Stimulated activated CD8-positive, alpha-beta memory T cell treated with anti-CD3 and anti-CD28 coated beads, Interleukin-15, amount 100 ng/mL, for 4 hours (primary cell): ENCODE measurements around the gene APOL1.
A peak's percentile ranks its signal among the peaks of the same experiment; 100 is the strongest.
"Not testable (repeated sequence)": the region's sequence is repeated elsewhere in the genome, so short reads cannot be mapped to it uniquely, and the experiment has no call there.

Experiments
- DNase-seq, 2 donors: peaks; one replicate each; pipeline ENCODE4 v3.0.0-alpha.2; 2020; ENCODE audit warnings: low read depth in 2 of 2

APOL1 gene

DNA sequence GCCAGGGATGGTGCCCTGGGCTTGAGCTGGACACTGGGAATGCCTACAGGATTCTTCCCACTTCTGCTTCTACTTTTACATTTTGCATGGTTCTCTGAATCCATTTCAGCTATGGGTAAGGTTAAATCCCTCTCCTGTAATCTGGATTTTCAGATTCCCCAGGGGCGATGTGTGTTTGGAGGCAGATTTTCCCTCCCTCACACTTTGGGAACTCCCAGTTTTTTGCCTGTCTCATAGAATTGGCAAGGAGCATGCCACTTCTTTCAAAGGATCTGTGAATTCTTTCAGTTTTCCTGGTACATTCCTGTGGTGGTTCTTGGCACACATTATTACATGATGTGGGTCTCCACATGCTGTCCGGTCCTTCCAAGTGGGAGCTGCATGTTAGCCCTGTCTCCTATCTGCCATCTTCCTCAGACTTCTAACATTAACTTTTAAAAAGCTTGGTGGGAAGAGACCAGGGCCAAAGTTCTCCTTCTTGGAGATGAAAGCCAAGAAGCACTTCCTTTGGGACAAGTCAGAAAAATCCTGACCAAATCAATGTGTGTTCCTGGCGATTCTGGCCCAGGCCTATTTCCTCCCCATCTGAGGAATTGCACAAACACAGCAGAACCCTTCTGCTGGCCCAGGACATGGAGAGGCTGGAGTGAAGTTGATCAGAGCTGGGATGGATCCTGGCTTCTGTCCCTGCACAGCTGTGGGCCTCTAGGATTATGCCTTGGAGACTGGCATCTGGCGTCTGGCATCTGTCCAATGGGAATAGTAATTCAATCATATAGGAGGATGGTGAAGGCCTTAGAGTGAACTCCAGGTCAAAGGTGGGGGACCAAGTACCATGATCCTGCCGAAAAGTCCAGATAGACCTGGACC lies 8.2 kb upstream of the APOL1 start:
- no peak for DNase-seq

DNA sequence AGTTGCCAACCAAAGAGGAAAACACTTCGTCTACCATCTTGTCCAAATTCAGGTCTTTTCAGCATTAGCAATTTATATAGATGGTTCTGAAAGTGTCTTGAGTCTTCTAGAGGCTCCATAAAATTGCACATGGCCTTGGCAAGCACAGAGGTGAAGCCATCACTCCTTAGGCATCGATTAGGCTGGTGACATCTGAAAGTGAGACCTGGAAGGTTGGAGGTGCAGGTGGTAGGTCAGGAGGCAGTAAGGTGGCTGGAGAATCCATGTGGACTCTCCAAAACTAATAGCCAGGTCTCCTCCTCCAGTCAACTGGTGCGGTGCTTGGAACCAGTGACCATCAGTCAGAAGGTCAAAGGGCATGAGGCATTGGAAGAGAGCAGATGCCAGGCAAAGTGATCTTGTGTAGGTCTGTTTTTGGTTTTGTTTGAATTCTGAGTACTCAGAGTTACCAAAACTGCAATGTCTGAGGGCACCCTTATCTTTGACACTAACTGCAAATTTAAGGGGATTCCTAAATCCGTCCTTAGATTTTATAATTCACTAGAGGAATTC lies 7.1 kb upstream of the APOL1 start:
- no peak for DNase-seq

DNA sequence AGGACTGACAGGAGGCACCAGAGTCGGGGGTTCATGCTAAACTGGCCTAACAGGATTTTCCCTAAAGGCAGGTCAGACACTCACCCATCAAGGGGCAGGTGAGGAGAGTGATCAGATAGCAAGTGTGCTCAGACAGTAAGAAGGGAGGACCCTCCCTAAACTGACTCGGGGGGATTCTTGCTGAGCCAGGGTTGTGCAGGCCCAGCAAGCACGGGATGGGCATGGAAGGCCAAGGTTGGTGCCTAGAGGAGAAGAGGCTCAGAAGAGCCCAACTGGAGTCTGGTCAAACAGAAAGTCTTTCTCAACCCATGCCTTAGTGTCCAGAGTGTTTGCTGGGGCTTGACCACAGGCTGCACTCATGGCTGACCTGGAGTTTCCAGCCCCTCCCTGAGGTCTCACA lies 6.2 kb upstream of the APOL1 start:
- DNase-seq = no peak

DNA sequence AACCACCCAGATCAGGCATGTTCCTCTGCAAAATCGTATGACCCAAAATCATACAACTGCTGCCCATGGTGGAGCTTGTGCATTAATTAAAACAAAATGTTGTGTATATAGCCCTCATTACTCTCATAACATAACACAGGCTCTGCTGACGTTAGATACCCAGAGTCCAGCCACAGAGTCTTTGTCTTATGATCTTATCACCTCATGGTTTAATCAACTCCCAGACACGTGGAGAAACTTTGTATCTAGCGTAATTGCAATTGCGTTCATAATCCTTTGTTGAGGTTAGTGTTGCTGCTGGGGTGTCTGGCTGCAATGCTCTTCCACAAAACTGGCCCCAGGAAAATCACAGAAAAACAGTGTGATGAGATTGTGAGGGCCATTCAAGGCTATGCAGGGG lies 5.0 kb upstream of the APOL1 start:
- DNase-seq = no peak

DNA sequence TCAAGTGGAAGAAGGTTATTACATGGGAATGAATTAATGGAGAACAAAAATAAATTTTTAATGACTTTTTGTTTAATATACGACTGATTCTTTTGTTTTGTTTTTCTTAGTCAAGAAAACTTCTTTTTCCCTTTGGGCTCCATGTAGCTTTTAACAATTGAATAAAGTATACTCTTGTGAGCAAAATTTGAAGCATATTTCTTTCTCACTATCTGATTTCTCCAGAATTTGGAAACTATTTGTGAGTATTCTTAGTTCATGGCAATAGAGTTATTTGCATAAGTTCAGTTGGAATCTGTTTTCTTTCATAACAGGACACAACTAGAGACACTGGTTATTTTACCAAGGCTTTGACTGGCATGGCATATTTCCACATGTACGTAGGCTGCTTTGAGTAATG lies 3.8 kb upstream of the APOL1 start:
- DNase-seq = no peak

DNA sequence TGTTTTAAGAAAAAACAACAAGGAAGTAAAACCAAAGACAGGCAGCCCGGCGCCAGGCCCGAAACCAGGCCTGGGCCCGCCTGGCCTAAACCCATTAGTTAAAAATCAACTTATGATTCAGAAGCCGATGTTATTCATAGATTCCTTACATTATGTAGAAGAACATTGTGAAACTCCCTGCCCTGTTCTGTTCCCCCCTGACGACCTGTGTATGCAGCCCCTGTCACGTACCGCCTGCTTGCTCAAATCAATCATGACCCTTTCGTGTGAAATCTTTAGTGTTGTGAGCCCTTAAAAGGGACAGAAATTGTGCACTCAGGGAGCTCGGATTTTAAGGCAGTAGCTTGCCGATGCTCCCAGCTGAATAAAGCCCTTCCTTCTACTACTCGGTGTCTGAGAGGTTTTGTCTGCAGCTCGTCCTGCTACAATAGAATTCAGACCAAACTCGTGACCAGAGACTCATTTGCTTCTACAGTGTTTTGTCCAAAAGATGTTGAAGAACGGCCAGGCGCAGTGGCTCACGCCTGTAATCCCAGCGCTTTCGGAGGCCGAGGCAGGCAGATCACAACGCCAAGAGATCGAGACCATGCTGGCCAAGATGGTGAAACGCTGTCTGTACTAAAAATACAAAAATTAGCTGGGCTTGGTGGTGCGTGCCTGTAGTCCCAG lies 2.5 kb upstream of the APOL1 start:
- DNase-seq = not testable (repeated sequence)

DNA sequence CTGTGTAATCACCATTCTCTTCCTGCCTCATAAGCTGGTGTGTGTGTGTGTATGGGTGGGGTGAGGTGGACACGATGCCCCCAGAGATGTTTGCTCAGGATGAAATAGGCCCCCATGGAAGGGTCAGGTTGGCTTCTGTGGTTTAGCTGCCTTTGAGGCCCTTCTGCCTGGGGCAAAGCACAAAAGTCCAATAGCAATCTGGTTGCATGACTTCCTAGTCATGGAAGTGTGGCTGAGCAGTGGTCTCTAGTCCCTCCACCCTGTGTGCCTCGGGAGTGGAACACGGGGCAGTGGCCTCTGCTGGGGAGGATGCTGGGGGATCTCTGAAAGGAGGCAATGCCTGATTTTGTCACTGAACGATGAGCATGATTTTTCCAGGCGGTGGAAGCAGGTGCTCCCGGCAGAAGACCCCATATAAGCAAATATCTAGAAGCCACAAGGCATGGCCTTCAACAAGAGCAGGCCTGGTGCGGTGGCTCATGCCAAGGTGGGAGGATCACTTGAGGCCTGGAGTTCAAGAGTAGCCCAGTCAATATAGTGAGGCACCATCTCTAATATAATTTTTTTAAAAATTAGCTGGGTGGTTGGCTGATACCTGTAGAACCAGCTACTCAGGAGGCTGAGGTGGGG lies 839 bp upstream of the APOL1 start:
- not testable (repeated sequence) for DNase-seq

DNA sequence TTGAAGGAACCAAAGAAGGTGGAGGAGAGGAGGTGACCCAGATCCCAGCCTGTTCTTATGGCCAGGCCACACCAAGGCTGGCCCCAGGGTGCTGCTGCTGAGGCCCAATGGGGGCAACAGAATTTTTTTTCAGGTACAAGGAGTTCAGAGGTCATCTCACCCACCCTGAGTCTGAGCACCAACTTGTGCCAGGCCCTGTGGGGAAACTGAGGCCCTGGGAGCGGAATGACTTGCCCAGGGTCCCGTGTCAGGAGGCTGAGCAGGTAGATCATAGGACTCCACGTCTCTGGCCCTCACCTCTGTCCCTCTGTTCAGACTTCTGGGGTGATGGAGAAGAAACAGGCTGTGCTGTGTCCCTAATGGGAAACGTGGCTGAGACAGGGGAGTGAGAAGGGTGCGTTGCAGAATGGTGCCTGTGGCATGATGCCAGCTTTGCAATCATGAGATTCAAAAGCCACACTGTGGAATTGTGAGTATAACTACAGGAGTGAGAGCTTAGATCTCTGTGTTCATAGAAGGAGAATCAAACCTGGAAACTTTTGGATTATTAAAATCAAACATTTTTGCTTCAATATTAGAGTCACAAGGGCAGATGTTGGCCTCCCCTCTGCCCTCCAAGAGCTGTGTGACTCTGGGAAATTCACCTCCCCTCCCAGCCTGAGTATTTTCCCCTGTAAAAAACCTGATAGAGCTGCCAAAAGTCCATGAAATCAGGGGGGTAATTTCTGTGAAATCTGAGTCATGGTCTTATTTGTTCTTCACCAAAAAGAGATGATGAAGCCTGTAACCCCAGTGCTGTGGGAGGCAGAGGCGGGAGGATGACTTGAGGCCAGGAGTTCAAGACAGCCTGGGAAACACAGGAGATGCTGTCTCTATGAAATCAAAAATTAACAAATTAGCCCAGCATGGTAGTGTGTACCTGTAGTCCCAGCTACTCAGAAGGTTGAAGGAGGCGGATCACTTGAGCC lies 874 bp downstream of the APOL1 start:
- DNase-seq = peak; percentile 23 to 51

DNA sequence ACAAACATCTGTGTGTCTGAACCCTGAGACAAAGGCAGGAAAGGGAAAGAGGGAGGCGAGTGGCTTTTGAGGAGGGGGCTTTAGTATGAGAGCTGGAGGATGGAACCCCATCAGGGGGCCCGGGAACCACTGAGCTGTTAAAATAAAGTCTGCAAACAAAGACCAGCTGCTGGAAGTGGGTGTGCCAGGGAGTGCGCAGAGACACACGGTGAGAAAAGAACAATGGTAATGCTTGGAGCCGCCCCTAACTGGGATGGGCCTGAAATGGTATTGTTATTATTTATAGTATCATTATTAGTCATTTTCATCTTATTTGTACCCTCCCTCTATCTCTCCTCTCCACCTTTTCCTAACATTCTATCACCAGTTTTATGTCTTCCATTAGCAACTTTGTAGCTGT lies 2.6 kb downstream of the APOL1 start:
- not testable (repeated sequence) for DNase-seq

DNA sequence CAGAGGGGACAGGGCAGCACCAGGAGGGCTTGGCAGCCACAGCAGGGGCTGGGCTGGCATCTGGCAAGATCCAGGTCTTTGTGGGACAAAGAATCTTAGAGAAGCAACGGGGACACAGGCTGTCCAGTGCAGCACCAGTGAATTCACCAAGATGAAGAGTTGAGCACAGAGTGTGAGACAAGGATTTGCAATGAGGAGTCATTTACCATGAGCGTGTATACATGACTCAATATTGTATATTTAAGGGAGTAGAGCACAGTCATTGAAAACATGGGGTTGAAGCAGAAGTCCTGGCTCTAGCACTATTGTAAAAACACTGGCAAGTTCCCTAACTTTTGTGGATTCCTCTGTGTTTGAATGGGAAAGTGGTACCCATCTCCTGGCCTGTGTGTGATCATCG lies 3.5 kb downstream of the APOL1 start:
- no peak for DNase-seq

DNA sequence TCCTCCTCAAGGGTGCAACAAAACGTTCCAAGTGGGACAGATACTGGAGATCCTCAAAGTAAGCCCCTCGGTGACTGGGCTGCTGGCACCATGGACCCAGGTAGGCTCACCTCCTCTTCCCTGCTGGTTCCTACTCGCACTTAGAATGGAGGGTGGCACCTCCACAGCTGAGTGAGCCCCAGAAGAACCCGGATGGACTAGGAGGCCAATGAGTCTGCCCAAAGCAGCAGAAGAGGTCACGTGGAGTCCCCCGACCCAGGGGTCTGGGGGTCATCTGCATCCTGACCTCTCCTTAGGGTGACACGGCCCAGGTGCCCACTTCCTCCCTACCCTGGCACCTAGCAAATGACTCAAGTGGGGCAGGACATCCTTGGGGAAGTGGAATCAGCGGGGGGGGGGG lies 4.4 kb downstream of the APOL1 start:
- no peak for DNase-seq

DNA sequence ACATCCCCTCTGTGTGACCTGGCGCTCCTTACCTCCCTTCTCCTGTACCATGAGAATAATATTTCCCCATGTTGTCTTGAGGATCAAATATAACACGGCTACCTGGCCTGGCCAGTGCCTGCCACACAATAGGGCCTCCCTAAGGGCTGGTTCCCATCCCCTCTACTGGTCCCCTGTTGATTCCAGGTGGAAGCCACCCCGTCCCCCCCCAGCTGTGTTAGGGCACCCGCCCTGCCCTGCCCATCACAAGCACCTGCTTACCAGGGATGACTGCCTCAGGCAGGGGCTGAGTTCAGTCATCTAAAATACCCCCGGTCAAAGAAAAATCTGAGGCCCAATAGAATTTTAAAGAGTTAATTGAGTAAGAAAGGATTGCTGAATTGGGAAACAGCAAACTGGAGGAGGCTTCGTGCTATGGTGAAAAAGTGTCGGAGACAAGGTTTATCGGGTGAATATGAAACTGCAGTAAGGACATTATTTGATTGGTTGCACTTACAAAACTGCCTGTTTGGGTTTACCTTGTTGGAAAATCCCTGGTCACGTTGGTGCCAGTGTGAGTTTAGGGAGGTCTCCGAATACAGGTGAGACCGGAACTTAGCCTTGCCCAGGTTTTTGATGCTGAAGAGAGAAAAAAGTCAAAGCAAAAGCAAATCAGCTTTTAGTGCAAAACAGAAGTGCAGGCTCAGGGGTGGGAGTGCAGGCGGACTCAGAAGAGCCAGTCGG lies 5.2 kb downstream of the APOL1 start:
- no peak for DNase-seq

DNA sequence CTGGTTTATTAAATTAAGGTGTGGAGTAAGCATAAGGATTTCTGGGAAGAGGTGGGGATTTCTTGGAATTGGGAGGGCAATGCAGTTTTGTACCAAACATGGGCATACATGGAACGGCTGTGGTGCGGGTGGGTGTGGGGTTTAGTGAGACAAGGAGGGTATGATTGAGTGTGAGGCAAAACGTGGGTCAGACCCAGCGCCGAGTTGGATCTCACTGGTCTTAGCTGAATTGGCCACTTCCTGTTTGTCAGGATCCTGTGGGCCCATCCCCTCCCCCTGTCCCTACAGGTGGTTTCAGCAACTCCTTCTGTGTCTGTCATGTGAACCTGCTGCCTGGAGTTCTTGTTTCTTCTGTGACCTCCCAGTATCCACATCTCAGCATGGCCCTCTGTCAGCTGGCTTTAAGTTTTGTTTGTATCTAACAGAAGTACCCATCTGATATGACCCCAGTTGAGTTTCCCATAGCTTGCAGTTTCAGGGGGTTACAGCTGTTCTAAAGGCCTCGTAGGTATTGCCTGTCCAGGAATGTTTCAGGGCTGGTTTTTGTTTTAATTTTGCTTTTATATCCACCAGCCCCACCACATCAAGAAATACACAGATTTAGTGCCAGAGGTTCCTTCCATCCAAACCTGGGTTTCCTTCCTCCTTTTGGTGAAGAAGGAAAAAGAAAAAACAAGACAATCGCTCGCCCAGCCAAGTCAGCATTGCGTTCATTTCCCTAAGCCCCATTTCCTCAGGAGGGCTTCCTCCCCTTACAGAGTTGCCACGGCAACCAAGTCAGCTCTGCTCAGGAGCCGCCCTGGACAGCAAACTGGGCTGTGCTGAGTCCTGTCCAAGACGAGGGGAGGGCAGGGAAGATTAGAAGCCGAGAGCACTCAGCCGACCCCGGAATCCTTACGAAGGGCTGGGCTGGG lies 6.0 kb downstream of the APOL1 start:
- no peak for DNase-seq

DNA sequence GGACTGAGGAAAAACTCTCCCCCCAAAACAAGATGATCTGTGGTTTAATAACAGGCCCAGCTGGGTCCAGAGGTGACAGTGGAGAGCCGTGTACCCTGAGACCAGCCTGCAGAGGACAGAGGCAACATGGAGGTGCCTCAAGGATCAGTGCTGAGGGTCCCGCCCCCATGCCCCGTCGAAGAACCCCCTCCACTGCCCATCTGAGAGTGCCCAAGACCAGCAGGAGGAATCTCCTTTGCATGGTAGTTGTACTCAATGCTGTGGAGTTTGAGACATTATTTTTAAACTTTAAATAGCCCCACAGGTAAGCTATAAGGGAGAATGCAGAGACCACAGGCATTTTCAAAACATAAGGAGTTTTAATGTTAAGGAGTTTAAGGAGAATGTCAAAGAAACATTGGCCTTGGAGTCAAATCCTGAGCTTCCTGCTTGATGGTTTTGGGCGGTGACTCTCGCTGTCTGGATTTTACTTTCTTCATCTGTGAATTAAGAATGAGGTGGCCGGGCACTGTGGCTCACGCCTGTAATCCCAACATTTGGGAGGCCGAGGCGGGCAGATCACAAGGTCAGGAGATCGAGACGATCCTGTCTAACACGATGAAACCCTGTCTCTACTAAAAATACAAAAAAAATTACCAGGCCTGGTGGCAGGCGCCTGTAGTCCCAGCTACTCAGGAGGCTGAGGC lies 6.8 kb downstream of the APOL1 start:
- no peak for DNase-seq

DNA sequence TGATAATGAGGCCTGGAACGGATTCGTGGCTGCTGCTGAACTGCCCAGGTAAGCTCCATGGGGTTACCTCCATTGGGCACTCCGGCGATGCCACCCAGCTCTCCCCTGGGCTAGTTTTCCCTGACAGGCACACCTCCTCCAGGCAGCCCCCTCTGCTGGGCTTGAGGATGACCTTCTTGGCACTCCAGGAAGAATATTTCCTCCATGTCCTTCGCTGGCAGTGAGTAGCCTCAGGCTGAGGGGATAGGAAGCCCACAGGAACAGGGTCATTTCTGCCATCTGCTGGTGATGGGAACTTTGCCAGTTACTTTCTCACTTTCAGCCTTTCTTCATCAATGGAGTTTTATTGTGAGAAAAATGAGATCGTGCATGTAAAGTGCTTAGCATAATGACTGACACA lies 8.7 kb downstream of the APOL1 start:
- DNase-seq = not testable (repeated sequence)

DNA sequence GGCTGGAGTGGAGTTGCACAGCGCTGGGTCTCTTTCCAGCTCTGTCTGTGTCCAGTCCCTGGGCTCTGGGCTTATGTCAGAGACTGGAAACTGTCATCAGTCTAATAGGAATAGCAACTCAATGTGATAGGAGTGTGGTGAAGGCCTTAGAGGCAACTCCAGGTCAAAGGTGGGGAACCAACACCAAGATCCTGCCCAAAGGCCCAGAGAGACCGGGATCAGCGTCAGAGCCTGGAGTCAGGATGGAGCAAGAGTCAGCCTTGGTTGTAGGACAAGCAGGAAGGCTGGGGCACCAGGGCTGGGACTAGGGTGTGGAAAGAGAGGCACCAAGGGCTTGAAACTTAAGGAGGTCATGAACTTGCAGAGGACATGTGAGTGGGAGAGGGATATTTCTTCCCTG lies 9.4 kb downstream of the APOL1 start:
- not testable (repeated sequence) for DNase-seq

DNA sequence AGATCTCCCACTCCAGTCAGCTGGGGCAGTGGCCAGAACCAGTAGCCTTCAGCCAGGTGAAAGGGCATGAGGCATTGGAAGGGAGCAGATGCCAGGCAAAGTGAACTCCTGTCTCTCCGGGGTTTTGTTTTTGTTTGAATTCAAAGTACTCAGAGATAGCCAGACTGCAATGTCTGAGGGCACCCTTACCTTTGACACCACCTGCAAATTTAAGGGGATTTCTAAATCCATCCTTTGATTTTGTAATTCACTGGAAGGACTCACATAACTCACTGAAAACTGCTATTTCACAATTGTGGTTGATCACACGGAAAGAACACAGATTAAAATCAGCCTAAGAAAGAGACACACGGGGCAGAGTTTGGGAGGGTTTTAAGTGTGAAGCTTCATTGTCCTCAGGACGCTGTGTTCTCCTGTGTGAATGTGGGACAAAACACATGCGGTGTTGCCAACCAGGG lies 10.3 kb downstream of the APOL1 start:
- DNase-seq = not testable (repeated sequence)

DNA sequence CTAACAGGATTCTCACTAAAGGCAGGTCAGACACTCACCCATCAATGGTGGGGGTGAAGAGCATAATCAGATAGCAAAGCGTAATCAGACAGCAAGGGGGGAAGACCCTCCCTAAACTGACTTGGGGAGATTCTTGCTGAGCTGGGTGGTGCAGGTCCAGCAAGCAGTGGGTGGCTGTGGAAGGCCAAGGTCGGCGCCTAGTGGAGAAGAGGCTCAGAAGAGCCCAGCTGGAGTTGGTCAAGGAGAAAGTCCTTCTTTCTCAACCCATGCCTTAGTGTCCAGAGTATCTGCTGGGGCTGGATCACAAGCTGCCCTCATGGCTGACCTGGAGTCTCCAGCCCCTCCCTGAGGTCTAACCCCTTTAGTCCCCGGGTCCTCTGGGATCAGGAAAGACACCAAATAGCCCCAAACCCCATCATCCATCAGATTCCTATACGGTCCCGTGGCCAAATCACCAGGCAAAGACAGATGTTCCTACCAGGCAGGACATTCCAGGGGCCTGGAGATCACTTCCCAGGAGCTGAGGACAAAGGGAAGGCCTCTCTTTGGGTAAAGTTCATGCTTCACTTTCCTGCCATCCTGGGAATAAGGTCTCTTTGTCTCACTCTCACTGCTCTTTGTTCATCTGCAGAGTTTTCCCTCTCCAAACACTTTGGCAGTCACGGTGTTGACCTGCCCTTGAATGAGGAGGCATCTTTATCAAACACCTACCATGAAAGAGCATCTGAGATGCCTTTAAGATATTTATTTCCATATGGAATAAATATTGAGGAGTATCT lies 11.1 kb downstream of the APOL1 start:
- DNase-seq = not testable (repeated sequence)
